Lower leg skin (tissue), 4 donors: ENCODE results near the gene SPPL3. TPM values are rescaled to one million over a fixed set of nuclear protein-coding genes. Genes with fewer than 3 reads are reported as not detected.

Experiments
- DNase-seq, 2 donors: peaks; one replicate each; pipeline ENCODE4 v3.0.0-alpha.2; 2019; ENCODE audit warnings: low spot score in 2 of 2
- H3K4me3 ChIP-seq: fragments of 200-600 bp; sonication (generic); 2 replicates; pipeline ENCODE4 v1.5.1; 2017; ENCODE audit warnings: mild to moderate bottlenecking, low read depth; ENCODE audit not compliant: poor library complexity, severe bottlenecking
- POLR2A ChIP-seq, 2 donors: fragments of 450-650 bp; IDR thresholded peaks; one replicate each; pipeline ENCODE4 v1.6.1; 2016 to 2017; ENCODE audit warnings: antibody characterized with exemption in 2 of 2, mild to moderate bottlenecking in 1 of 2, moderate library complexity in 1 of 2
- WGBS, 2 donors: methylation state at CpG; one replicate each; pipeline ENCODE4 v1.1.5; 2018; 5-methylcytosine and 5-hydroxymethylcytosine counted together
- intact Hi-C: fragments of 100-400 bp; cut with DNase I; formaldehyde crosslinking; loops from one replicate; pipeline ENCODE4 v1.15.0; 2023; ENCODE audit warnings: low total_unique reads
- total RNA-seq, 4 donors: library from RNA; depleted of rRNA; stranded (reverse); fragments of >200 nt; gene quantifications; one replicate each; pipeline ENCODE4 v1.1.0, GENCODE V29; 2016
- TF ChIP-seq, protein P1 (sequence below), 3 donors: fragments of 450-650 bp; IDR thresholded peaks; one replicate each; pipeline ENCODE4 v1.5.1; 2016; ENCODE audit warnings: antibody characterized with exemption in 3 of 3, mild to moderate bottlenecking in 3 of 3, moderate library complexity in 2 of 3

The SPPL3 gene
- total RNA-seq, 4 donors from 2014 or later = 47.3 to 59.0 (median 52.4) TPM

DNA sequence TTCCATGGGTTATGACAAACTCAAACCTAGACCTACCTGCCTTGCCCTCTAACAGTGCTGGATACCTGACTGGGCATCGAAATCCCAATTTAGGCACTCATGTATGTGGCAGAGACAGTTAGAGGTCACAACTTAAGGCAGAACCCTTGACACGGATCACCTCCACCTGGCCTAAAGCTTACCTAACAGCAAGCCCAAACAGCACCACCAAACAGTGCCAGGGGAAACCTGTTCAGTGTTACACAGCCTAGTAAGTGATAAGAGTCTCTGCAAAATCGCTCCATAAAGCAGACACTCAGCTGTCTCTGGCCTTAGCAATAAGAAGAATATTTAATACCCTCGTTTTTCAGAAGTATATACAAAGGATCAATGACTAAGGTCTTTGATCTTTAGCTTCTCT is 77.8 kb downstream of the SPPL3 start:
- 45 to 49% methylated on average over 4 of the region's 4 CpGs for WGBS, 2 donors
- no peak overlapping the region for H3K4me3 ChIP-seq
- TF ChIP-seq, protein P1, sequence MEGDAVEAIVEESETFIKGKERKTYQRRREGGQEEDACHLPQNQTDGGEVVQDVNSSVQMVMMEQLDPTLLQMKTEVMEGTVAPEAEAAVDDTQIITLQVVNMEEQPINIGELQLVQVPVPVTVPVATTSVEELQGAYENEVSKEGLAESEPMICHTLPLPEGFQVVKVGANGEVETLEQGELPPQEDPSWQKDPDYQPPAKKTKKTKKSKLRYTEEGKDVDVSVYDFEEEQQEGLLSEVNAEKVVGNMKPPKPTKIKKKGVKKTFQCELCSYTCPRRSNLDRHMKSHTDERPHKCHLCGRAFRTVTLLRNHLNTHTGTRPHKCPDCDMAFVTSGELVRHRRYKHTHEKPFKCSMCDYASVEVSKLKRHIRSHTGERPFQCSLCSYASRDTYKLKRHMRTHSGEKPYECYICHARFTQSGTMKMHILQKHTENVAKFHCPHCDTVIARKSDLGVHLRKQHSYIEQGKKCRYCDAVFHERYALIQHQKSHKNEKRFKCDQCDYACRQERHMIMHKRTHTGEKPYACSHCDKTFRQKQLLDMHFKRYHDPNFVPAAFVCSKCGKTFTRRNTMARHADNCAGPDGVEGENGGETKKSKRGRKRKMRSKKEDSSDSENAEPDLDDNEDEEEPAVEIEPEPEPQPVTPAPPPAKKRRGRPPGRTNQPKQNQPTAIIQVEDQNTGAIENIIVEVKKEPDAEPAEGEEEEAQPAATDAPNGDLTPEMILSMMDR (IDR thresholded peaks at IDR 0.05) = no peak
- no peak for TF ChIP-seq POLR2A (IDR thresholded peaks at IDR 0.05)
- intact Hi-C loops = no loop called here
- no peak for DNase-seq

DNA sequence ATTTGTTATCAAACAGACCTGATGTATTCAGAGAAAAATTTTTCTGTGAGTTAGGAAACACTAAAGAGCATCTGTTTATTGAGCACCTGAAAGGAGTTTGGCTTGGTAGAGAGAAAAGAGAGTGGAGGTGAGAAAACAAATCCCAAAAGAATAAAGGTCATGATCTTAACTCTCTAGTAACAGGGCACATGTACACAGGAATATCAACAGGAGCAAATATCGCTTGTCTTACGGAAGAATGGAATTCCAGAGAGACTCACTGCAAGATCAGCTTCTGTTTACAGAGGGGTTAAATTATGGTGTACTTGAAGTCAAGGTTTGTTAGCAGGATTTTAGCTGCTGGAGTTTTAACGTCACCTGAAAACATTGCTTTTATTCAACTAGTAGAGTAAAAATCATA is 78.8 kb downstream of the SPPL3 start:
- 92 to 94% methylated on average over 3 of the region's 3 CpGs for WGBS, 2 donors
- no peak for DNase-seq

DNA sequence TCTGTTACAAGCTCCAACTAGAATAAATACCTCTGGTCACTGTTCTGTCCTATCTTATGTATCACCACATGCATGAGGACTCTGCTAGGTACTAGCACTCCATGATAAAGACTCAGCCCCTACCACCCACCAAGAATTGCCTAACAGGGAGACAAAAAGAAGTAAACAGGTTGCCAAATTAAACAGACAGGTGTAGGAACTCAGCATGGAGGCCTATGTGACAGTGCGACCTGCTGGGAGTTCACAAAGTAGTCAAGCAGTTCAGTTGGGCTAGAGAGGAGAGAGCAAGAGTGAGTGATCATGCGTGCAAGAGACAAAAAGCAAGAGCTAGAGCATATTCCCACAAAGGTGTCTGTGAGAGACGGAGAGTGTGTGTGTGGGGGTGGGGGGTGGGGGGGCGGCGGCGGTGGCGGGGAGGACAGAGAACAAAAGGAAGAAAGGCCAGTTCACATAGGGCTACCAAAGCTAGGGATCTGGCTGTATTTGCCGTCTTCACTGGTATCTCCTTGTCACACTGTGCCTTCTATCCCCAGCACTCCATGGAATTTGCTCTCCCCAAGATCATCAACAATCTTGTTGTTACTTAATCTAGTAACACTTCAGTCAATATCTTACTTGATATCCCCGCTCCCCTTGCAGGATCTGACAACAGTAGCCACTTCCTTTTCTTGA is 81.2 kb downstream of the SPPL3 start:
- whole genome bisulfite sequencing, 2 donors = 83% methylated on average over 9 of the region's 9 CpGs
- TF ChIP-seq POLR2A (IDR thresholded peaks at IDR 0.05) = no peak
- TF ChIP-seq, protein P1 (IDR thresholded peaks at IDR 0.05) = no peak
- intact Hi-C loops = no loop called here
- H3K4me3 ChIP-seq = no peak overlapping the region
- no peak for DNase-seq

More for the DNA sequence above, 78.8 kb downstream of the SPPL3 start:
- TF ChIP-seq POLR2A (IDR thresholded peaks at IDR 0.05) = no peak
- TF ChIP-seq, protein P1 (IDR thresholded peaks at IDR 0.05) = no peak
- H3K4me3 ChIP-seq = no peak overlapping the region
- intact Hi-C loops = no loop called here

DNA sequence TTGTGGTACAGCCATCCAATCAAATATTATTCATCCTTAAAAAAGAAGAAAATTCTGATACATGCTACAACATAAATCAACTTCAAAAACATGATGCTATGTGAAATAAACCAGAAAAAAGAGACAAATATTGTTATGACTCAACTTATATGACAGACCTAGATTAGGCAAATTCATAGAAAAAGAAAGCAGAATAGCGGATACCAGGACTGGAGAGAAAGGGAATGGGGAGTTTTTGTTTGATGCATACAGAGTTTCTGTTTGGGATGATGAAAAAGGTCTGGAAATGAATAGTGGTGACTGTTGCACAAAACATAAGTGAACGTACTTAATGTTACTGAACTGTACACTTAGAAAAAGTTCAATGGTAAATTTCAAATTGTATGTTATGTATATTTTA is 82.3 kb downstream of the SPPL3 start:
- intact Hi-C loops = no loop called here
- TF ChIP-seq POLR2A (IDR thresholded peaks at IDR 0.05) = no peak
- TF ChIP-seq, protein P1 (IDR thresholded peaks at IDR 0.05) = no peak
- WGBS, 2 donors = 71 to 90% methylated on average over 2 of the region's 2 CpGs
- DNase-seq = no peak
- H3K4me3 ChIP-seq = no peak overlapping the region

DNA sequence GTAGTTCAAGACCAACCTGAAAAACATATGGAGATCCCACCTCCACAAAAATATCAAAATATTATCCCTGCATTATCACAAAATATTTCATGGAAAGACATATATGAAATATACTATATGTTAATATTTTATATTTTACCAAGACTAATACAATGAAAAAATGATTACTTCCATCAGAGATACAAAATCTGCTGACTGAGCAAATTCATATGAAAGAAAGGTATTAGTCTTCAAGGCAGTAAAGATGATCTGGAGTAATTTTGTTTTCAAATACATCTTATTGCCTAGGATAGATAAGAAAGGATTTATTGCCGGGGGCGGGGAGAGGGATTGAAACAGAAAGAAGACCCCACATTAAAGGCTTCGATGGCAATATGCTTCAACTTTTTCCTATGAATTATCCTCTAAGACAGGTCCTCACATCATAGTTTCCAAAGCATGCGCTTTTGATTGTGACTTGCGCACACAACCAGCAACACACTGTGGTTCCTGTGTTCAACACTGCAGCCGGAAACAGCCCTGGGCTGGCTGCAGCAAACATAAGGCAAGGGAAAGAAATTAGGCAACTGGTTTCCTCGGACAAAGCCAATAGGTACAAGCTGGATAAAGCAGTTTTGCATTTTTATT is 83.2 kb downstream of the SPPL3 start:
- intact Hi-C loops = no loop called here
- 75 to 84% methylated on average over 7 of the region's 7 CpGs for WGBS, 2 donors
- DNase-seq = no peak
- no peak for TF ChIP-seq POLR2A (IDR thresholded peaks at IDR 0.05)
- TF ChIP-seq, protein P1 (IDR thresholded peaks at IDR 0.05) = no peak
- H3K4me3 ChIP-seq = no peak overlapping the region
